ENCODE data around the gene HPCA.

GRCh38 chr1:32915766-32916706 lies 29.7 kb downstream of the HPCA start:
- no peak for TF ChIP-seq CTCF (IDR thresholded peaks at IDR 0.05)
- TF ChIP-seq POLR2A (IDR thresholded peaks at IDR 0.05): no peak

Data from heart left ventricle (tissue), 13 donors.